HepG2 (cell line): ENCODE measurements around the gene NUDT22. TPM values are rescaled to one million over a fixed set of nuclear protein-coding genes. Genes with fewer than 3 reads are reported as not detected.

Experiments
- GFI1 ChIP-seq: sonication (generic); formaldehyde crosslinking; IDR thresholded peaks from 2 replicates; pipeline ENCODE4 v1.5.0; 2020; ENCODE audit warnings: missing genetic modification reagents, mild to moderate bottlenecking, borderline replicate concordance
- GPN1 ChIP-seq: sonication (generic); formaldehyde crosslinking; IDR thresholded peaks from 2 replicates; pipeline ENCODE4 v1.5.1; 2020; ENCODE audit warnings: missing genetic modification reagents, borderline replicate concordance
- GTF2F1 ChIP-seq: fragments of 150-350 bp; IDR thresholded peaks from 2 replicates; pipeline ENCODE4 v1.6.1; 2014; ENCODE audit warnings: low read length
- HCFC1 ChIP-seq: fragments of 150-350 bp; IDR thresholded peaks from 2 replicates; pipeline ENCODE4 v1.6.1; 2014; ENCODE audit warnings: low read depth, low read length
- RBM39 ChIP-seq: fragments of 200-400 bp; formaldehyde crosslinking; IDR thresholded peaks from one replicate; pipeline ENCODE4 v1.6.1; 2018; ENCODE audit warnings: antibody characterized with exemption, mild to moderate bottlenecking, low read depth, low read length; ENCODE audit not compliant: poor library complexity, severe bottlenecking
- SNAI1 ChIP-seq: sonication (generic); formaldehyde crosslinking; IDR thresholded peaks from 2 replicates; pipeline ENCODE4 v1.5.0; 2020; ENCODE audit warnings: mild to moderate bottlenecking, missing genetic modification reagents, borderline replicate concordance
- TOE1 ChIP-seq: sonication (generic); formaldehyde crosslinking; IDR thresholded peaks from 2 replicates; pipeline ENCODE4 v1.4.0; 2020; ENCODE audit warnings: mild to moderate bottlenecking, missing genetic modification reagents
- XRCC5 ChIP-seq: fragments of 200-400 bp; formaldehyde crosslinking; optimal IDR thresholded peaks from 2 replicates; pipeline ENCODE3; 2017; ENCODE audit warnings: mild to moderate bottlenecking, low read length
- ZNF235 ChIP-seq: sonication (generic); formaldehyde crosslinking; IDR thresholded peaks from 2 replicates; pipeline ENCODE4 v1.8.1; 2023; ENCODE audit warnings: mild to moderate bottlenecking, missing genetic modification reagents, borderline replicate concordance
- ZNF260 ChIP-seq: sonication (generic); formaldehyde crosslinking; IDR thresholded peaks from 2 replicates; pipeline ENCODE4 v1.4.0; 2020; ENCODE audit warnings: missing genetic modification reagents, low read depth, mild to moderate bottlenecking, borderline replicate concordance
- ZNF3 ChIP-seq: IDR thresholded peaks from 2 replicates; pipeline ENCODE4 v1.7.0; 2017; ENCODE audit warnings: inconsistent platforms
- ZNF326 ChIP-seq: sonication (generic); formaldehyde crosslinking; IDR thresholded peaks from 2 replicates; pipeline ENCODE4 v1.4.0; 2020; ENCODE audit warnings: missing genetic modification reagents, borderline replicate concordance
- ZNF33A ChIP-seq: sonication (generic); formaldehyde crosslinking; IDR thresholded peaks from 2 replicates; pipeline ENCODE4 v1.5.1; 2020; ENCODE audit warnings: missing genetic modification reagents, mild to moderate bottlenecking, moderate library complexity, borderline replicate concordance
- ZNF510 ChIP-seq: sonication (generic); formaldehyde crosslinking; IDR thresholded peaks from 2 replicates; pipeline ENCODE4 v1.4.0; 2020; ENCODE audit warnings: low read depth, mild to moderate bottlenecking, missing genetic modification reagents
- ZNF703 ChIP-seq: sonication (generic); formaldehyde crosslinking; IDR thresholded peaks from 2 replicates; pipeline ENCODE4 v1.5.1; 2020; ENCODE audit warnings: missing genetic modification reagents, mild to moderate bottlenecking, moderate library complexity, borderline replicate concordance
- ZSCAN20 ChIP-seq: sonication (generic); formaldehyde crosslinking; IDR thresholded peaks from 2 replicates; pipeline ENCODE4 v1.4.0; 2020; ENCODE audit warnings: missing genetic modification reagents, mild to moderate bottlenecking, borderline replicate concordance
- ZSCAN29 ChIP-seq: sonication (generic); formaldehyde crosslinking; conservative IDR thresholded peaks from 2 replicates; pipeline ENCODE4 v1.4.0; 2020; ENCODE audit warnings: mild to moderate bottlenecking, missing genetic modification reagents
- polyA plus RNA-seq, 8 experiments: library from polyadenylated mRNA; depleted of rRNA in 3 of 8; stranded (reverse) in 7 of 8; unstranded in 1 of 8; fragments of >200 nt; fragmentation: Illumina TruSeq in 4 of 8; extraction: Trizol in 4 of 8; gene quantifications; 2 replicates each; pipeline versions ENCODE4 v1.2.1 to v1.2.3, GENCODE V29; 2011 to 2016; ENCODE audit warnings: low read depth in 4 of 8, missing spikeins in 1 of 8, mixed read lengths in 1 of 8; ENCODE audit not compliant: insufficient read depth in 1 of 8
- total RNA-seq, 5 experiments: library from RNA; depleted of rRNA; stranded (reverse); fragments of >200 nt; fragmentation: Illumina TruSeq; extraction: Trizol; gene quantifications; 2 replicates each; pipeline ENCODE4 v1.2.3, GENCODE V29; 2016; ENCODE audit warnings: low read depth in 1 of 5
- TF ChIP-seq, protein P1 (sequence below): sonication (generic); formaldehyde crosslinking; IDR thresholded peaks from 2 replicates; pipeline ENCODE4 v1.4.0; 2020; ENCODE audit warnings: missing genetic modification reagents
- TF ChIP-seq, protein P2 (sequence below): sonication (generic); formaldehyde crosslinking; IDR thresholded peaks from 2 replicates; pipeline ENCODE4 v1.8.1; 2022; ENCODE audit warnings: low read depth, mild to moderate bottlenecking, missing genetic modification reagents
- TF ChIP-seq, protein P3 (sequence below): fragments of 450-650 bp; IDR thresholded peaks from 2 replicates; pipeline ENCODE4 v1.6.1; 2016

Gene NUDT22
- total and polyA plus RNA-seq, 2 of the 13 experiments (the other 11 are each of a cell fraction or from before 2014, with no cell fraction given): 33.5 to 39.8 TPM

DNA sequence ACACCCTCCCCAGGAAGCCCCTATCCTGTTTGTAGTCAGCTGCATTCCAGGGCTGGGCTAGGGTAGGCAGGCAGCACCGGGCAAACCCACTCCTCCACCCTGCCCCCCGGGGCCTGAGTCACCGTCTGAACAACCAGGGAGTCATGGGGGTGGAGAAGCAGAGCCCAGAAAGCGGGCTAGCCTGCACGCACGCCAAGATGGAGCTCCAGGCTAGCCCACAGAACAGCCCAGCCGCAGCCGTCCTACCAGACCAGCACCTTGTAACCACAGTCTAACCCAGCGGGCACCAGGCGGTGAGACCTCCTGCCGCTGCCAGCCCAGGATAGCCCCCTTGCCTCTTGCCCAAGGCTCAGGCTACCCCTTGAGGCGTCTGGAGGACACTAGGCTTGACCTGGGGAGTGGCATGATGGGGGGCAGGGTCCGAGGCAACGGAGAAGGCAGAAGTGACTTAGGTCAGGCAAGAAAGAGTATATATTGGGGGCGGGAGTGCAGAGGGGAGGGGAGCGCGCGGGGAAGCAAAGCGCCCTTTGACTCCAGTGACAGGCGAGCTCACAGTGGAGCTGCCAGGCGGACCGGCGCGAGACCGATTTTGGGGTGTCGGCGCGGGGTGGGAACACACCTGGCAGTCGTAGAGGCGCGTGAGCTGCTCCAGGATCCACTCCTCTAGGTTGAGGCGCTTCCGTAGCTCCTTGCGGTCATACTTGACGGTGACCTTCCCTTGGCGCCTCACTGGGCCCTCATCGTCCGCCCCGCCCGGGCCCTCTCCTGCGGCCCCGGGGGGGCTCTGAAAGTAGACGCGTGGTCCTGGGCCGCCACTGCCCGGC lies 19.9 kb downstream of the NUDT22 start (continued):
- TF ChIP-seq, protein P1, sequence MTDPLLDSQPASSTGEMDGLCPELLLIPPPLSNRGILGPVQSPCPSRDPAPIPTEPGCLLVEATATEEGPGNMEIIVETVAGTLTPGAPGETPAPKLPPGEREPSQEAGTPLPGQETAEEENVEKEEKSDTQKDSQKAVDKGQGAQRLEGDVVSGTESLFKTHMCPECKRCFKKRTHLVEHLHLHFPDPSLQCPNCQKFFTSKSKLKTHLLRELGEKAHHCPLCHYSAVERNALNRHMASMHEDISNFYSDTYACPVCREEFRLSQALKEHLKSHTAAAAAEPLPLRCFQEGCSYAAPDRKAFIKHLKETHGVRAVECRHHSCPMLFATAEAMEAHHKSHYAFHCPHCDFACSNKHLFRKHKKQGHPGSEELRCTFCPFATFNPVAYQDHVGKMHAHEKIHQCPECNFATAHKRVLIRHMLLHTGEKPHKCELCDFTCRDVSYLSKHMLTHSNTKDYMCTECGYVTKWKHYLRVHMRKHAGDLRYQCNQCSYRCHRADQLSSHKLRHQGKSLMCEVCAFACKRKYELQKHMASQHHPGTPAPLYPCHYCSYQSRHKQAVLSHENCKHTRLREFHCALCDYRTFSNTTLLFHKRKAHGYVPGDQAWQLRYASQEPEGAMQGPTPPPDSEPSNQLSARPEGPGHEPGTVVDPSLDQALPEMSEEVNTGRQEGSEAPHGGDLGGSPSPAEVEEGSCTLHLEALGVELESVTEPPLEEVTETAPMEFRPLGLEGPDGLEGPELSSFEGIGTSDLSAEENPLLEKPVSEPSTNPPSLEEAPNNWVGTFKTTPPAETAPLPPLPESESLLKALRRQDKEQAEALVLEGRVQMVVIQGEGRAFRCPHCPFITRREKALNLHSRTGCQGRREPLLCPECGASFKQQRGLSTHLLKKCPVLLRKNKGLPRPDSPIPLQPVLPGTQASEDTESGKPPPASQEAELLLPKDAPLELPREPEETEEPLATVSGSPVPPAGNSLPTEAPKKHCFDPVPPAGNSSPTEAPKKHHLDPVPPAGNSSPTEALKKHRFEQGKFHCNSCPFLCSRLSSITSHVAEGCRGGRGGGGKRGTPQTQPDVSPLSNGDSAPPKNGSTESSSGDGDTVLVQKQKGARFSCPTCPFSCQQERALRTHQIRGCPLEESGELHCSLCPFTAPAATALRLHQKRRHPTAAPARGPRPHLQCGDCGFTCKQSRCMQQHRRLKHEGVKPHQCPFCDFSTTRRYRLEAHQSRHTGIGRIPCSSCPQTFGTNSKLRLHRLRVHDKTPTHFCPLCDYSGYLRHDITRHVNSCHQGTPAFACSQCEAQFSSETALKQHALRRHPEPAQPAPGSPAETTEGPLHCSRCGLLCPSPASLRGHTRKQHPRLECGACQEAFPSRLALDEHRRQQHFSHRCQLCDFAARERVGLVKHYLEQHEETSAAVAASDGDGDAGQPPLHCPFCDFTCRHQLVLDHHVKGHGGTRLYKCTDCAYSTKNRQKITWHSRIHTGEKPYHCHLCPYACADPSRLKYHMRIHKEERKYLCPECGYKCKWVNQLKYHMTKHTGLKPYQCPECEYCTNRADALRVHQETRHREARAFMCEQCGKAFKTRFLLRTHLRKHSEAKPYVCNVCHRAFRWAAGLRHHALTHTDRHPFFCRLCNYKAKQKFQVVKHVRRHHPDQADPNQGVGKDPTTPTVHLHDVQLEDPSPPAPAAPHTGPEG (CRISPR knock-in tag): no peak
- TF ChIP-seq, protein P2, sequence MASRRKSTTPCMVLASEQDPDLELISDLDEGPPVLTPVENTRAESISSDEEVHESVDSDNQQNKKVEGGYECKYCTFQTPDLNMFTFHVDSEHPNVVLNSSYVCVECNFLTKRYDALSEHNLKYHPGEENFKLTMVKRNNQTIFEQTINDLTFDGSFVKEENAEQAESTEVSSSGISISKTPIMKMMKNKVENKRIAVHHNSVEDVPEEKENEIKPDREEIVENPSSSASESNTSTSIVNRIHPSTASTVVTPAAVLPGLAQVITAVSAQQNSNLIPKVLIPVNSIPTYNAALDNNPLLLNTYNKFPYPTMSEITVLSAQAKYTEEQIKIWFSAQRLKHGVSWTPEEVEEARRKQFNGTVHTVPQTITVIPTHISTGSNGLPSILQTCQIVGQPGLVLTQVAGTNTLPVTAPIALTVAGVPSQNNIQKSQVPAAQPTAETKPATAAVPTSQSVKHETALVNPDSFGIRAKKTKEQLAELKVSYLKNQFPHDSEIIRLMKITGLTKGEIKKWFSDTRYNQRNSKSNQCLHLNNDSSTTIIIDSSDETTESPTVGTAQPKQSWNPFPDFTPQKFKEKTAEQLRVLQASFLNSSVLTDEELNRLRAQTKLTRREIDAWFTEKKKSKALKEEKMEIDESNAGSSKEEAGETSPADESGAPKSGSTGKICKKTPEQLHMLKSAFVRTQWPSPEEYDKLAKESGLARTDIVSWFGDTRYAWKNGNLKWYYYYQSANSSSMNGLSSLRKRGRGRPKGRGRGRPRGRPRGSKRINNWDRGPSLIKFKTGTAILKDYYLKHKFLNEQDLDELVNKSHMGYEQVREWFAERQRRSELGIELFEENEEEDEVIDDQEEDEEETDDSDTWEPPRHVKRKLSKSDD (CRISPR knock-in tag): no peak
- TF ChIP-seq ZNF235: no peak
- no peak for TF ChIP-seq XRCC5
- no peak for TF ChIP-seq ZNF510
- no peak for TF ChIP-seq TOE1 (CRISPR knock-in tag)
- TF ChIP-seq SNAI1 (CRISPR knock-in tag): no peak
- no peak for TF ChIP-seq ZNF33A (CRISPR knock-in tag)
- TF ChIP-seq HCFC1: no peak
- TF ChIP-seq ZNF326 (CRISPR knock-in tag): no peak
- TF ChIP-seq RBM39: no peak
- TF ChIP-seq GTF2F1: no peak
- no peak for TF ChIP-seq ZNF260 (CRISPR knock-in tag)
- no peak for TF ChIP-seq GFI1
- TF ChIP-seq GPN1 (CRISPR knock-in tag): no peak
- no peak for TF ChIP-seq ZSCAN29 (CRISPR knock-in tag)
- no peak for TF ChIP-seq ZNF3
- TF ChIP-seq ZNF703: no peak
- TF ChIP-seq, protein P3, sequence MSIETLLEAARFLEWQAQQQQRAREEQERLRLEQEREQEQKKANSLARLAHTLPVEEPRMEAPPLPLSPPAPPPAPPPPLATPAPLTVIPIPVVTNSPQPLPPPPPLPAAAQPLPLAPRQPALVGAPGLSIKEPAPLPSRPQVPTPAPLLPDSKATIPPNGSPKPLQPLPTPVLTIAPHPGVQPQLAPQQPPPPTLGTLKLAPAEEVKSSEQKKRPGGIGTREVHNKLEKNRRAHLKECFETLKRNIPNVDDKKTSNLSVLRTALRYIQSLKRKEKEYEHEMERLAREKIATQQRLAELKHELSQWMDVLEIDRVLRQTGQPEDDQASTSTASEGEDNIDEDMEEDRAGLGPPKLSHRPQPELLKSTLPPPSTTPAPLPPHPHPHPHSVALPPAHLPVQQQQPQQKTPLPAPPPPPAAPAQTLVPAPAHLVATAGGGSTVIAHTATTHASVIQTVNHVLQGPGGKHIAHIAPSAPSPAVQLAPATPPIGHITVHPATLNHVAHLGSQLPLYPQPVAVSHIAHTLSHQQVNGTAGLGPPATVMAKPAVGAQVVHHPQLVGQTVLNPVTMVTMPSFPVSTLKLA: no peak
- no peak for TF ChIP-seq ZSCAN20
